T-cell (primary cell): ENCODE results near the gene BDNF. TPM values are rescaled to one million over a fixed set of nuclear protein-coding genes. Genes with fewer than 3 reads are reported as not detected.
"Not testable (repeated sequence)": the region's sequence is repeated elsewhere in the genome, so short reads cannot be mapped to it uniquely, and the experiment has no call there.

Experiments
- ATAC-seq, 4 experiments: fragments of 200-7000 bp in 3 of 4; fragments of 150-1000 bp in 1 of 4; cut with Tn5 transposase; replicated peaks in 1 of 4; 1 replicate in 3 of 4; 2 replicates in 1 of 4; pipeline ENCODE4 v1.10.0; 2021; ENCODE audit warnings: moderate library complexity in 3 of 4, mild to moderate bottlenecking in 2 of 4, moderate number of reproducible peaks in 1 of 4
- CTCF ChIA-PET, 2 donors: fragments of 300-600 bp; sonication (Branson Sonifier 250); formaldehyde crosslinking; loops; one replicate each; lab custom pipeline; 2022; ENCODE audit warnings: antibody characterized with exemption in 2 of 2; lab: Charles Lee
- POLR2A ChIA-PET, 2 donors: fragments of 300-600 bp; sonication (Branson Sonifier 250); formaldehyde crosslinking; loops; one replicate each; lab custom pipeline; 2022; ENCODE audit warnings: antibody characterized with exemption in 2 of 2; lab: Charles Lee
- DNase-seq, 35 experiments: peaks; one replicate each; pipeline versions ENCODE4 v3.0.0 to v3.0.0-alpha.2; 2013 to 2023
- H3K27ac ChIP-seq: one replicate; pipeline ENCODE4 v1.5.1; 2013; ENCODE audit warnings: low read length
- H3K27me3 ChIP-seq, 2 experiments: replicated peaks in 1 of 2; 1 replicate in 1 of 2; 2 replicates in 1 of 2; pipeline versions ENCODE4 v1.6.1 to v1.7.0; 2013; ENCODE audit warnings: low read length in 1 of 2, mixed read lengths in 1 of 2; ENCODE audit not compliant: control insufficient read depth in 2 of 2, insufficient read depth in 2 of 2; ENCODE audit errors: extremely low read depth in 1 of 2
- H3K36me3 ChIP-seq, 2 donors: 1 replicate in 1 of 2; 2 replicates in 1 of 2; pipeline versions ENCODE4 v1.6.1 to v1.7.0; 2013; ENCODE audit warnings: low read length in 1 of 2; ENCODE audit not compliant: control insufficient read depth in 2 of 2, insufficient read depth in 1 of 2; ENCODE audit errors: extremely low read depth in 1 of 2
- H3K4me1 ChIP-seq, 2 experiments: 1 replicate in 1 of 2; 2 replicates in 1 of 2; pipeline versions ENCODE4 v1.6.1 to v1.7.0; 2013; ENCODE audit warnings: low read length in 2 of 2, mixed read lengths in 1 of 2; ENCODE audit not compliant: insufficient read depth in 2 of 2, control insufficient read depth in 1 of 2; ENCODE audit errors: extremely low read depth in 1 of 2
- H3K4me3 ChIP-seq, 2 donors: 1 replicate in 1 of 2; 2 replicates in 1 of 2; pipeline versions ENCODE4 v1.5.1 to v1.7.0; 2013; ENCODE audit warnings: mild to moderate bottlenecking in 2 of 2, low read length in 1 of 2, moderate library complexity in 1 of 2; ENCODE audit not compliant: control insufficient read depth in 1 of 2; ENCODE audit errors: extremely low read depth in 1 of 2
- H3K9me3 ChIP-seq: 2 replicates; pipeline ENCODE4 v1.7.0; 2013
- H3K27ac Mint-ChIP-seq, 2 donors: one replicate each; pipeline ENCODE4 v1.8.0; 2020 to 2021; ENCODE audit warnings: mild to moderate bottlenecking in 2 of 2, mixed read lengths in 2 of 2
- H3K27me3 Mint-ChIP-seq, 2 donors: one replicate each; pipeline ENCODE4 v1.8.0; 2021 to 2022; ENCODE audit warnings: mixed read lengths in 2 of 2
- H3K36me3 Mint-ChIP-seq: one replicate; pipeline ENCODE4 v1.8.0; 2021; ENCODE audit warnings: mixed read lengths
- H3K4me1 Mint-ChIP-seq, 3 donors: one replicate each; pipeline ENCODE4 v1.8.0; 2020 to 2022; ENCODE audit warnings: mixed read lengths in 3 of 3, mild to moderate bottlenecking in 1 of 3
- H3K4me3 Mint-ChIP-seq, 3 donors: one replicate each; pipeline ENCODE4 v1.8.0; 2020 to 2022; ENCODE audit warnings: mild to moderate bottlenecking in 3 of 3, mixed read lengths in 3 of 3, moderate library complexity in 3 of 3
- H3K9me3 Mint-ChIP-seq, 3 donors: one replicate each; pipeline ENCODE4 v1.8.0; 2020 to 2022; ENCODE audit warnings: mixed read lengths in 3 of 3
- WGBS: methylation state at CpG from one replicate; pipeline ENCODE4 v1.1.5; 2013; ENCODE audit warnings: missing lambda C conversion rate; ENCODE audit not compliant: insufficient coverage; 5-methylcytosine and 5-hydroxymethylcytosine counted together
- total RNA-seq, 35 experiments: library from RNA in 6 of 35; stranded (reverse) in 6 of 35; fragments of 120-200 nt in 1 of 35; gene quantifications; one replicate each; pipeline versions ENCODE4 v1.2.1 to v1.2.4 and lab custom pipeline; 2013 to 2026

BDNF gene
- total RNA-seq, 5 donors from 2014 or later (not counting 1 experiment from before 2014, with no cell fraction given) = 0.09 TPM; not detected in 4

GRCh38 chr11:27635567-27636037 lies 64.7 kb downstream of the BDNF start:
- ChIA-PET CTCF (no interaction called here), POLR2A (no interaction called here)
- H3K4me3 ChIP-seq = no peak overlapping the region
- Mint-ChIP-seq H3K4me3 (no peak overlapping the region), H3K36me3 (peaks cover 3% of the 10 kb centered on the region), H3K4me1 (no peaks in the 10 kb centered on the region), H3K9me3 (peaks cover 3 to 21% (median 9%) of the 10 kb centered on the region in 3 donors), H3K27me3 (no peaks in the 10 kb centered on the region), H3K27ac (no peak overlapping the region)
- no peaks in the 10 kb centered on the region for H3K36me3 ChIP-seq
- H3K27me3 ChIP-seq = no peaks in the 10 kb centered on the region
- ATAC-seq (no peak), DNase-seq (no peak)
- H3K4me1 ChIP-seq = no peaks in the 10 kb centered on the region
- H3K9me3 ChIP-seq = no peaks in the 10 kb centered on the region
- 60% methylated on average over 1 of the region's 1 CpG for WGBS
- no peak overlapping the region for H3K27ac ChIP-seq

GRCh38 chr11:27634776-27635175 lies 65.5 kb downstream of the BDNF start:
- CTCF ChIA-PET, H3K27ac ChIP-seq, H3K4me3 Mint-ChIP-seq, H3K27me3 ChIP-seq, POLR2A ChIA-PET, H3K36me3 ChIP-seq, H3K4me1 ChIP-seq, ATAC-seq, H3K4me1 Mint-ChIP-seq, DNase-seq, H3K9me3 ChIP-seq, H3K36me3 Mint-ChIP-seq, H3K27ac Mint-ChIP-seq, H3K4me3 ChIP-seq, H3K27me3 Mint-ChIP-seq: not testable (repeated sequence)
- H3K9me3 Mint-ChIP-seq = peaks cover 3 to 21% (median 9%) of the 10 kb centered on the region in 3 donors
- WGBS = no CpG with 5 or more reads among the region's 2 CpGs

GRCh38 chr11:27634282-27634681 lies 66.0 kb downstream of the BDNF start:
- H3K36me3 Mint-ChIP-seq, ATAC-seq, POLR2A ChIA-PET, CTCF ChIA-PET, H3K4me3 Mint-ChIP-seq, H3K27me3 ChIP-seq, H3K4me3 ChIP-seq, H3K4me1 ChIP-seq, H3K27ac ChIP-seq, H3K36me3 ChIP-seq, H3K9me3 ChIP-seq, H3K4me1 Mint-ChIP-seq, H3K27me3 Mint-ChIP-seq, H3K27ac Mint-ChIP-seq, DNase-seq: not testable (repeated sequence)
- 83% methylated on average over 4 of the region's 10 CpGs for WGBS
- peaks cover 3 to 21% (median 9%) of the 10 kb centered on the region in 3 donors for H3K9me3 Mint-ChIP-seq

DNA sequence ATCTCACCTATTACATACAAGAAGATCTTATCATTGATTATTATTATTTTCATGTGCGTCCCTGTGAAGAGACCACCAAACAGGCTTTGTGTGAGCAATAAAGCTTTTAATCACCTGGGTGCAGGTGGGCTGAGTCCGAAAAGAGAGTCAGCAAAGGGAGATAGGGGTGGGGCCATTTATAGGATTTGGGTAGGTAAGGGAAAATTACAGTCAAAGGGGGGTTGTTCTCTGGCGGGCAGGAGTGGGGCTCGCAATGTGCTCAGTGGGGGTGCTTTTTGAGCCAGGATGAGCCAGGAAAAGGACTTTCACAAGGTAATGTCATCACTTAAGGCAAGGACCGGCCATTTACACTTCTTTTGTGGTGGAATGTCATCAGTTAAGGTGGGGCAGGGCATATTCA lies 71.2 kb downstream of the BDNF start:
- H3K4me3 ChIP-seq, H3K9me3 Mint-ChIP-seq, H3K27me3 Mint-ChIP-seq, ATAC-seq, POLR2A ChIA-PET, H3K4me1 Mint-ChIP-seq, CTCF ChIA-PET, H3K9me3 ChIP-seq, H3K4me3 Mint-ChIP-seq, H3K27ac ChIP-seq, H3K27ac Mint-ChIP-seq, DNase-seq, H3K36me3 Mint-ChIP-seq, H3K4me1 ChIP-seq, H3K27me3 ChIP-seq, H3K36me3 ChIP-seq: not testable (repeated sequence)
- 91% methylated on average over 4 of the region's 5 CpGs for WGBS

DNA sequence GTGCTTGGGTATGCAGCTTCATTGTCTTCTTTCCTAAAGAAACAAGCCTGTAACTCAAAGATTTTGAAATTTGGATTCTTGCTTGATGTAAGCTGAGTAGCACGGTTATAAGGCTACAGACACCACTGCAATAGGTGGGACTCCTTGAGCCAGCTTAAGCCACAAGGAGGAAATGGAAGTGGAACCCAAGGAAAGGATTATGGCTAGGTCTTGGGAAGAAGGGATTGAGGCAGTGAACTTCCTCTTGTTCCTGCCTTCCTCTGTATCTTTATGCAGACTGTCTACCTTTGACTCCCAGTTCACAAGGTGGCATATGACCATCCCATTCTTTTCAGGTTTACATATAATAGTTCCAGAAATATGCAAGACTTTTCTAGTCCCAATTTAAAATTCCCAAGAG lies 72.3 kb downstream of the BDNF start:
- POLR2A ChIA-PET = no interaction called here

DNA sequence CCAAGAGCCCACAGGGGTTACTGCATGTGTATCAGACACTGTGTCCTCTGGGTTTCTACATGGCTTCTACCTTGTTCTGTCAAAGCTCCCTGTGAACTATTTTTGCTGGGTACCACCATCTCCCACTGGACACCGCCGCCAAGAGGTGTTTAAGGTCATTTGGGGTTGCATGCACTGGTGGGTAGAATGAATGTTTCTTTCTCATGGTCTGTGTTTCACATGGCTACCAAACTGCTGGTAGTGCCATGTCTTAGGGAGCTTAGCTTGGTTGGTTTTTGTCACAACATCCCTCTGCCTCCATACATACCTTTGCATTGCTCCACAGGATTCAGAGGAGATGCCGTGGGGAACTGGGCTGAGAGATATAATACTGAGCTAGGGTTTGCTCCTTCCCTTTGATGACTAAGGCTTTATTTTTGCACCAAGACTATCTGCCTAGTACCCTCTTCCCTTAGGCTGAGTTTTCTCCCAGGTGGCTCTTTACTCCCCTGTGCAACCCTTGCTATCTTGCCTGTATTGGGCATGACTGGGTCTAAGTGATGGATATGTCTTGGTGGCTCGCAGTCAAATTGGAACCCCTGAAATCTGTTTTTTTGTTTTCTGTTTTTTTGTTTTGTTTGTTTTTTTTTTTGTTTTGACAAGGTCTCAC lies 73.2 kb downstream of the BDNF start:
- Mint-ChIP-seq H3K4me3 (no peak overlapping the region), H3K27ac (no peak overlapping the region)
- 92% methylated on average over 2 of the region's 4 CpGs for WGBS

More for the DNA sequence above, 72.3 kb downstream of the BDNF start:
- H3K9me3 ChIP-seq = no peaks in the 10 kb centered on the region
- WGBS = no CpG with 5 or more reads among the region's 1 CpG
- DNase-seq (no peak), ATAC-seq (no peak)
- H3K4me1 Mint-ChIP-seq = no peaks in the 10 kb centered on the region
- no peaks in the 10 kb centered on the region for H3K9me3 Mint-ChIP-seq
- H3K36me3 Mint-ChIP-seq = peaks cover 5% of the 10 kb centered on the region
- H3K36me3 ChIP-seq = no peaks in the 10 kb centered on the region
- no peaks in the 10 kb centered on the region for H3K27me3 Mint-ChIP-seq
- no peak overlapping the region for H3K27ac Mint-ChIP-seq
- H3K27ac ChIP-seq = no peak overlapping the region
- H3K4me3 ChIP-seq = no peak overlapping the region
- CTCF ChIA-PET = no interaction called here
- H3K27me3 ChIP-seq = no peaks in the 10 kb centered on the region
- H3K4me3 Mint-ChIP-seq = no peak overlapping the region
- no peaks in the 10 kb centered on the region for H3K4me1 ChIP-seq

More for the DNA sequence above, 73.2 kb downstream of the BDNF start:
- no peak overlapping the region for H3K27ac ChIP-seq
- no peak for DNase-seq
- POLR2A ChIA-PET = no interaction called here
- no peaks in the 10 kb centered on the region for H3K4me1 ChIP-seq
- no peaks in the 10 kb centered on the region for H3K27me3 Mint-ChIP-seq
- no peaks in the 10 kb centered on the region for H3K4me1 Mint-ChIP-seq
- no peaks in the 10 kb centered on the region for H3K9me3 Mint-ChIP-seq
- H3K27me3 ChIP-seq = no peaks in the 10 kb centered on the region
- ATAC-seq = no peak
- no peaks in the 10 kb centered on the region for H3K36me3 ChIP-seq
- peaks cover 5% of the 10 kb centered on the region for H3K36me3 Mint-ChIP-seq
- no peak overlapping the region for H3K4me3 ChIP-seq
- CTCF ChIA-PET = no interaction called here
- no peaks in the 10 kb centered on the region for H3K9me3 ChIP-seq
